ENCODE measurements around the gene NEK11.
A peak's percentile ranks its signal among the peaks of the same experiment; 100 is the strongest.

NEK11 gene

GRCh38 chr3:131020122-131020693 lies 6.5 kb upstream of the NEK11 start:
- Histone ChIP-seq H3K27me3 (ENCODE audit: insufficient read depth, insufficient read length) (no peaks in the 10 kb centered on the region), H3K9ac (ENCODE audit: insufficient read length, low read depth) (no peak overlapping the region), H3K36me3 (ENCODE audit: insufficient read depth, insufficient read length, low read length) (peaks cover 16% of the 10 kb centered on the region), H3K4me1 (ENCODE audit: insufficient read depth, insufficient read length) (no peaks in the 10 kb centered on the region), H3K4me3 (ENCODE audit: insufficient read length, low read depth) (no peak overlapping the region), H3K9me3 (ENCODE audit: insufficient read depth, low read length) (no peaks in the 10 kb centered on the region)
- no peak for TF ChIP-seq SUZ12 (IDR thresholded peaks at IDR 0.05; ENCODE audit: extremely low read depth, insufficient read depth, insufficient read length)
- no peak for TF ChIP-seq ZNF274 (IDR thresholded peaks at IDR 0.05; ENCODE audit: low read depth, low read length)
- no peak for TF ChIP-seq YY1 (IDR thresholded peaks at IDR 0.05; ENCODE audit: insufficient read depth, insufficient read length)
- no peak for DNase-seq (ENCODE audit: low read depth, low spot score)

- Histone ChIP-seq H3K9me3 (ENCODE audit: insufficient read depth, low read length) (no peaks in the 10 kb centered on the region), H3K9ac (ENCODE audit: insufficient read length, low read depth) (no peak overlapping the region), H3K36me3 (ENCODE audit: insufficient read depth, insufficient read length, low read length) (peaks cover 2% of the 10 kb centered on the region), H3K4me1 (ENCODE audit: insufficient read depth, insufficient read length) (no peaks in the 10 kb centered on the region), H3K27me3 (ENCODE audit: insufficient read depth, insufficient read length) (no peaks in the 10 kb centered on the region), H3K4me3 (ENCODE audit: insufficient read length, low read depth) (no peak overlapping the region)
- no peak for DNase-seq (ENCODE audit: low read depth, low spot score)
- TF ChIP-seq ZNF274 (IDR thresholded peaks at IDR 0.05; ENCODE audit: low read depth, low read length), result no peak
Measured at GRCh38 chr3:131025539-131025938, 1.1 kb upstream of the NEK11 start.

- no peaks in the 10 kb centered on the region for H3K27me3 ChIP-seq (ENCODE audit: insufficient read depth, insufficient read length)
- no peaks in the 10 kb centered on the region for H3K4me1 ChIP-seq (ENCODE audit: insufficient read depth, insufficient read length)
- peaks cover 2% of the 10 kb centered on the region for H3K36me3 ChIP-seq (ENCODE audit: insufficient read depth, insufficient read length, low read length)
Measured at GRCh38 chr3:131028844-131029243, 2.2 kb downstream of the NEK11 start.

GRCh38 chr3:131031660-131032059 lies 5.0 kb downstream of the NEK11 start:
- Histone ChIP-seq H3K9me3 (ENCODE audit: insufficient read depth, low read length) (no peaks in the 10 kb centered on the region), H3K4me1 (ENCODE audit: insufficient read depth, insufficient read length) (no peaks in the 10 kb centered on the region), H3K27me3 (ENCODE audit: insufficient read depth, insufficient read length) (no peaks in the 10 kb centered on the region), H3K4me3 (ENCODE audit: insufficient read length, low read depth) (no peak overlapping the region), H3K36me3 (ENCODE audit: insufficient read depth, insufficient read length, low read length) (no peaks in the 10 kb centered on the region), H3K9ac (ENCODE audit: insufficient read length, low read depth) (no peak overlapping the region)
- no peak for TF ChIP-seq SUZ12 (IDR thresholded peaks at IDR 0.05; ENCODE audit: extremely low read depth, insufficient read depth, insufficient read length)
- TF ChIP-seq YY1 (IDR thresholded peaks at IDR 0.05; ENCODE audit: insufficient read depth, insufficient read length), result no peak
- TF ChIP-seq ZNF274 (IDR thresholded peaks at IDR 0.05; ENCODE audit: low read depth, low read length), result no peak
- DNase-seq (ENCODE audit: low read depth, low spot score), result no peak

More at GRCh38 chr3:131028844-131029243, 2.2 kb downstream of the NEK11 start:
- H3K9ac ChIP-seq (ENCODE audit: insufficient read length, low read depth), result no peak overlapping the region
- DNase-seq (ENCODE audit: low read depth, low spot score), result no peak
- H3K9me3 ChIP-seq (ENCODE audit: insufficient read depth, low read length), result no peaks in the 10 kb centered on the region
- no peak for TF ChIP-seq YY1 (IDR thresholded peaks at IDR 0.05; ENCODE audit: insufficient read depth, insufficient read length)
- no peak for TF ChIP-seq ZNF274 (IDR thresholded peaks at IDR 0.05; ENCODE audit: low read depth, low read length)
- TF ChIP-seq SUZ12 (IDR thresholded peaks at IDR 0.05; ENCODE audit: extremely low read depth, insufficient read depth, insufficient read length), result no peak
- no peak overlapping the region for H3K4me3 ChIP-seq (ENCODE audit: insufficient read length, low read depth)

- Histone ChIP-seq H3K4me3 (ENCODE audit: insufficient read length, low read depth) (no peak overlapping the region), H3K4me1 (ENCODE audit: insufficient read depth, insufficient read length) (no peaks in the 10 kb centered on the region), H3K9me3 (ENCODE audit: insufficient read depth, low read length) (no peaks in the 10 kb centered on the region), H3K36me3 (ENCODE audit: insufficient read depth, insufficient read length, low read length) (no peaks in the 10 kb centered on the region), H3K9ac (ENCODE audit: insufficient read length, low read depth) (no peak overlapping the region), H3K27me3 (ENCODE audit: insufficient read depth, insufficient read length) (no peaks in the 10 kb centered on the region)
- DNase-seq (ENCODE audit: low read depth, low spot score), result peak; percentile 42
- no peak for TF ChIP-seq ZNF274 (IDR thresholded peaks at IDR 0.05; ENCODE audit: low read depth, low read length)
- TF ChIP-seq YY1 (IDR thresholded peaks at IDR 0.05; ENCODE audit: insufficient read depth, insufficient read length), result no peak
- TF ChIP-seq SUZ12 (IDR thresholded peaks at IDR 0.05; ENCODE audit: extremely low read depth, insufficient read depth, insufficient read length), result no peak
Measured at GRCh38 chr3:131033480-131034080, 6.9 kb downstream of the NEK11 start.

GRCh38 chr3:131036200-131036816 lies 9.6 kb downstream of the NEK11 start:
- DNase-seq (ENCODE audit: low read depth, low spot score), result no peak
- H3K4me3 ChIP-seq (ENCODE audit: insufficient read length, low read depth), result no peak overlapping the region
- TF ChIP-seq SUZ12 (IDR thresholded peaks at IDR 0.05; ENCODE audit: extremely low read depth, insufficient read depth, insufficient read length), result no peak
- TF ChIP-seq YY1 (IDR thresholded peaks at IDR 0.05; ENCODE audit: insufficient read depth, insufficient read length), result no peak
- no peak for TF ChIP-seq ZNF274 (IDR thresholded peaks at IDR 0.05; ENCODE audit: low read depth, low read length)
- H3K9me3 ChIP-seq (ENCODE audit: insufficient read depth, low read length), result no peaks in the 10 kb centered on the region
- no peaks in the 10 kb centered on the region for H3K27me3 ChIP-seq (ENCODE audit: insufficient read depth, insufficient read length)
- no peaks in the 10 kb centered on the region for H3K36me3 ChIP-seq (ENCODE audit: insufficient read depth, insufficient read length, low read length)
- H3K9ac ChIP-seq (ENCODE audit: insufficient read length, low read depth), result no peak overlapping the region
- H3K4me1 ChIP-seq (ENCODE audit: insufficient read depth, insufficient read length), result no peaks in the 10 kb centered on the region

GRCh38 chr3:131036986-131037385 lies 10.3 kb downstream of the NEK11 start:
- no peak for DNase-seq (ENCODE audit: low read depth, low spot score)
- Histone ChIP-seq H3K27me3 (ENCODE audit: insufficient read depth, insufficient read length) (no peaks in the 10 kb centered on the region), H3K9me3 (ENCODE audit: insufficient read depth, low read length) (no peaks in the 10 kb centered on the region), H3K4me1 (ENCODE audit: insufficient read depth, insufficient read length) (peaks cover under 1% of the 10 kb centered on the region), H3K4me3 (ENCODE audit: insufficient read length, low read depth) (no peak overlapping the region), H3K9ac (ENCODE audit: insufficient read length, low read depth) (no peak overlapping the region), H3K36me3 (ENCODE audit: insufficient read depth, insufficient read length, low read length) (no peaks in the 10 kb centered on the region)
- TF ChIP-seq ZNF274 (IDR thresholded peaks at IDR 0.05; ENCODE audit: low read depth, low read length) (no peak), YY1 (IDR thresholded peaks at IDR 0.05; ENCODE audit: insufficient read depth, insufficient read length) (no peak), SUZ12 (IDR thresholded peaks at IDR 0.05; ENCODE audit: extremely low read depth, insufficient read depth, insufficient read length) (no peak)

Data from NT2/D1 (cell line).